ENCODE data around the gene URGCP.
A peak's percentile ranks its signal among the peaks of the same experiment; 100 is the strongest.

Gene URGCP

GRCh38 chr7:43876976-43877745 lies 29.2 kb downstream of the URGCP start:
- ChIA-PET POLR2A (ENCODE audit: low non-redundant PET) (no interaction called here), CTCF (no interaction called here)
- TF ChIP-seq CTCF (conservative IDR thresholded peaks at IDR 0.05; ENCODE audit: low read depth), result no peak
- DNase-seq (ENCODE audit: low spot score), result no peak
- H3K27ac ChIP-seq, result peak overlapping the region; percentile 4; the same call in 1 of the 2 replicates

- DNase-seq (ENCODE audit: low spot score), result no peak
- CTCF ChIA-PET, result no interaction called here
- no peak for TF ChIP-seq CTCF (conservative IDR thresholded peaks at IDR 0.05; ENCODE audit: low read depth)
- POLR2A ChIA-PET (ENCODE audit: low non-redundant PET), result no interaction called here
- H3K27ac ChIP-seq, result peak overlapping the region; percentile 4; the same call in 1 of the 2 replicates
Observed at GRCh38 chr7:43876241-43876640, 30.2 kb downstream of the URGCP start.

GRCh38 chr7:43873300-43873699 lies 33.1 kb downstream of the URGCP start:
- ChIA-PET POLR2A (ENCODE audit: low non-redundant PET) (no interaction called here), CTCF (no interaction called here)
- TF ChIP-seq CTCF (conservative IDR thresholded peaks at IDR 0.05; ENCODE audit: low read depth), result no peak
- DNase-seq (ENCODE audit: low spot score), result peak; percentile 78
- H3K27ac ChIP-seq, result peak overlapping the region; percentile 96

- H3K27ac ChIP-seq, result peak overlapping the region; percentile 96
- peak; percentile 74 for DNase-seq (ENCODE audit: low spot score)
- CTCF ChIA-PET, result interaction anchor here (0.6 to 0.8 kb wide), 2 partner anchors 18 to 354 kb away, joined by 3 to 5 read pairs; no protein-coding TSS in a partner anchor
- POLR2A ChIA-PET (ENCODE audit: low non-redundant PET), result no interaction called here
- no peak for TF ChIP-seq CTCF (conservative IDR thresholded peaks at IDR 0.05; ENCODE audit: low read depth)
Observed at GRCh38 chr7:43872406-43873110, 33.8 kb downstream of the URGCP start.

- H3K27ac ChIP-seq, result no peak overlapping the region
- no peak for TF ChIP-seq CTCF (conservative IDR thresholded peaks at IDR 0.05; ENCODE audit: low read depth)
- no peak for DNase-seq (ENCODE audit: low spot score)
- CTCF ChIA-PET, result interaction anchor here (0.5 kb wide), 1 partner anchor 255 kb away, joined by 4 read pairs; no protein-coding TSS in a partner anchor
- POLR2A ChIA-PET (ENCODE audit: low non-redundant PET), result no interaction called here
Observed at GRCh38 chr7:43871064-43871463, 35.3 kb downstream of the URGCP start.

- DNase-seq (ENCODE audit: low spot score), result no peak
- CTCF ChIA-PET, result no interaction called here
- TF ChIP-seq CTCF (conservative IDR thresholded peaks at IDR 0.05; ENCODE audit: low read depth), result no peak
- POLR2A ChIA-PET (ENCODE audit: low non-redundant PET), result no interaction called here
- no peak overlapping the region for H3K27ac ChIP-seq
Observed at GRCh38 chr7:43870316-43870715, 36.1 kb downstream of the URGCP start.
